Mucosa of descending colon (tissue), 3 donors: ENCODE measurements around the gene TNFRSF6B. TPM values are rescaled to one million over a fixed set of nuclear protein-coding genes. Genes with fewer than 3 reads are reported as not detected.

Experiments used
- ATAC-seq: fragments of 200-7000 bp; cut with Tn5 transposase; one replicate; pipeline ENCODE4 v1.9.1; 2020; ENCODE audit warnings: mild to moderate bottlenecking, moderate library complexity
- DNase-seq, 3 donors: peaks; one replicate each; pipeline ENCODE4 v3.0.0-alpha.2; 2020
- H3K36me3 ChIP-seq: fragments of 200-600 bp; one replicate; pipeline ENCODE4 v1.8.0; 2021; ENCODE audit warnings: low read depth, mild to moderate bottlenecking
- H3K4me1 ChIP-seq: fragments of 200-600 bp; one replicate; pipeline ENCODE4 v1.8.0; 2021; ENCODE audit warnings: low read depth, mild to moderate bottlenecking
- H3K4me3 ChIP-seq: fragments of 200-600 bp; one replicate; pipeline ENCODE4 v1.8.0; 2021; ENCODE audit warnings: mild to moderate bottlenecking
- H3K9me3 ChIP-seq: fragments of 200-600 bp; one replicate; pipeline ENCODE4 v1.8.0; 2021; ENCODE audit warnings: mild to moderate bottlenecking
- CTCF ChIP-seq: fragments of 200-600 bp; IDR thresholded peaks from one replicate; pipeline ENCODE4 v1.8.0; 2022; ENCODE audit warnings: antibody characterized with exemption, mild to moderate bottlenecking
- intact Hi-C, 2 donors: fragments of 100-400 bp; cut with DNase I in 1 of 2; cut with micrococcal nuclease in 1 of 2; formaldehyde crosslinking; loops; one replicate each; pipeline versions ENCODE4 v1.11.0 to v1.11.1; 2022; cut with DNase I, micrococcal nuclease
- total RNA-seq, 3 donors: library from RNA; stranded (reverse); fragmentation: NEBNext Ultra II Directional in 2 of 3; extraction: Animal tissue kit (Norgen Biotek cat#: 25700) in 2 of 3; gene quantifications; one replicate each; pipeline versions ENCODE4 v1.2.1 to v1.2.4, GENCODE V29; 2021 to 2023
- donor health status: DM: no; HTN: no; CAD: no; lungs with moderate emphysema.
- donor health status: DM: no; HTN: no; CAD: no.
- donor health status: DM: no; HTN: yes; CAD: no.

Gene TNFRSF6B
- total RNA-seq, 3 donors from 2014 or later: 19.7 TPM; not detected in 2

DNA sequence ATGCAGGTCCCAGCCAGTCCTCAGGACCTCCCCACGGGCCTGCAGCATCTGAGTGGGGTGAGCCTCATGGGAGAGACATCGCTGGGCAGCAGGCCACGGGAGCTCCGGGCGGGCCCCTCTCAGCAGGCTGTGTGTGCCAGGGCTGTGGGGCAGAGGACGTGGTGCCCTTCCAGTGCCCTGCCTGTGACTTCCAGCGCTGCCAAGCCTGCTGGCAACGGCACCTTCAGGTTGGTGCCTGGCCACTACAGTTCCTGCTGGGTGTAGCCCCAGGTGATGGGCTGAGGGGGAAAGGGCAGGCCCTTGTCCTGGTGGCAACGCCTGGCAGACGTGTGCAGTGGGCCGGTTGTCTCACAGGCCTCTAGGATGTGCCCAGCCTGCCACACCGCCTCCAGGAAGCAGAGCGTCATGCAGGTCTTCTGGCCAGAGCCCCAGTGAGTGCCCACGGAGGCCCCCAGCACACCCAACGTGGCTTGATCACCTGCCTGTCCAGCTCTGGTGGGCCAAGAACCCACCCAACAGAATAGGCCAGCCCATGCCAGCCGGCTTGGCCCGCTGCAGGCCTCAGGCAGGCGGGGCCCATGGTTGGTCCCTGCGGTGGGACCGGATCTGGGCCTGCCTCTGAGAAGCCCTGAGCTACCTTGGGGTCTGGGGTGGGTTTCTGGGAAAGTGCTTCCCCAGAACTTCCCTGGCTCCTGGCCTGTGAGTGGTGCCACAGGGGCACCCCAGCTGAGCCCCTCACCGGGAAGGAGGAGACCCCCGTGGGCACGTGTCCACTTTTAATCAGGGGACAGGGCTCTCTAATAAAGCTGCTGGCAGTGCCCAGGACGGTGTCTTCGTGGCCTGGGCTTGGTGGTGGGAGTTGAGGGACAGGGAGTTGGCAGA is 787 bp upstream of the TNFRSF6B start:
- ATAC-seq (peak; percentile 24), DNase-seq (peak in 1 of 3 donors; percentile 67)
- H3K9me3 ChIP-seq: no peaks in the 10 kb centered on the region
- peaks cover 52% of the 10 kb centered on the region for H3K4me1 ChIP-seq
- TF ChIP-seq CTCF: no peak
- intact Hi-C loops: no loop called here
- no peaks in the 10 kb centered on the region for H3K36me3 ChIP-seq
- no peak overlapping the region for H3K4me3 ChIP-seq

DNA sequence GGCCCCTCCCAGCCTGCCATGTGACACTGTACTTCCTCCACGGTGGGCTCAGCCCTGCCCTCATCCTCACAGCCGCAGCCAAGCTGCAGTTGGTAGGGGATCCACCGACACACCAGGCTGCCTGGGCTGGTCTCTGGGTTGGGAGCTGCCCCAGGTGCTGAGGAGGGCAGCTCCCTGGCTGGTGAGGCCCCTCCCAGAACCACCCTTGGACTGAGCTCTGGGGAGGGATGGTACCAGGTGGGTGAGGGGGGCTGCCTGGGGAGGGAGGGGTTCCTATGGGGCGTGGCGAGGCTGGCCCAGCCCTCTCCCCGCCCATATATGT is 185 bp upstream of the TNFRSF6B start:
- no peak for TF ChIP-seq CTCF
- H3K4me1 ChIP-seq: peaks cover 46% of the 10 kb centered on the region

DNA sequence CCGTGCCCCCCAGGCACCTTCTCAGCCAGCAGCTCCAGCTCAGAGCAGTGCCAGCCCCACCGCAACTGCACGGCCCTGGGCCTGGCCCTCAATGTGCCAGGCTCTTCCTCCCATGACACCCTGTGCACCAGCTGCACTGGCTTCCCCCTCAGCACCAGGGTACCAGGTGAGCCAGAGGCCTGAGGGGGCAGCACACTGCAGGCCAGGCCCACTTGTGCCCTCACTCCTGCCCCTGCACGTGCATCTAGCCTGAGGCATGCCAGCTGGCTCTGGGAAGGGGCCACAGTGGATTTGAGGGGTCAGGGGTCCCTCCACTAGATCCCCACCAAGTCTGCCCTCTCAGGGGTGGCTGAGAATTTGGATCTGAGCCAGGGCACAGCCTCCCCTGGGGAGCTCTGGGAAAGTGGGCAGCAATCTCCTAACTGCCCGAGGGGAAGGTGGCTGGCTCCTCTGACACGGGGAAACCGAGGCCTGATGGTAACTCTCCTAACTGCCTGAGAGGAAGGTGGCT is 960 bp downstream of the TNFRSF6B start:
- DNase-seq: peak in 2 of 3 donors; percentile 30 to 58
- Histone ChIP-seq H3K4me1 (peaks cover 36% of the 10 kb centered on the region), H3K36me3 (no peaks in the 10 kb centered on the region), H3K9me3 (no peaks in the 10 kb centered on the region), H3K4me3 (no peak overlapping the region)
- TF ChIP-seq CTCF: no peak
- ATAC-seq: peak; percentile 0
- intact Hi-C loops: no loop called here

More for the DNA sequence above, 185 bp upstream of the TNFRSF6B start:
- Histone ChIP-seq H3K36me3 (no peaks in the 10 kb centered on the region), H3K9me3 (no peaks in the 10 kb centered on the region), H3K4me3 (no peak overlapping the region)
- peak; percentile 65 for ATAC-seq
- DNase-seq: peak; percentile 57 to 87 (median 74)
- intact Hi-C loops: no loop called here

- no peak for TF ChIP-seq CTCF
- intact Hi-C loops: no loop called here
- ATAC-seq: no peak
- DNase-seq: peak in 1 of 3 donors; percentile 30
- Histone ChIP-seq H3K4me3 (no peak overlapping the region), H3K36me3 (no peaks in the 10 kb centered on the region), H3K9me3 (no peaks in the 10 kb centered on the region), H3K4me1 (peaks cover 35% of the 10 kb centered on the region)
Observed at GRCh38 chr20:63697868-63698545, 1.6 kb downstream of the TNFRSF6B start.

DNA sequence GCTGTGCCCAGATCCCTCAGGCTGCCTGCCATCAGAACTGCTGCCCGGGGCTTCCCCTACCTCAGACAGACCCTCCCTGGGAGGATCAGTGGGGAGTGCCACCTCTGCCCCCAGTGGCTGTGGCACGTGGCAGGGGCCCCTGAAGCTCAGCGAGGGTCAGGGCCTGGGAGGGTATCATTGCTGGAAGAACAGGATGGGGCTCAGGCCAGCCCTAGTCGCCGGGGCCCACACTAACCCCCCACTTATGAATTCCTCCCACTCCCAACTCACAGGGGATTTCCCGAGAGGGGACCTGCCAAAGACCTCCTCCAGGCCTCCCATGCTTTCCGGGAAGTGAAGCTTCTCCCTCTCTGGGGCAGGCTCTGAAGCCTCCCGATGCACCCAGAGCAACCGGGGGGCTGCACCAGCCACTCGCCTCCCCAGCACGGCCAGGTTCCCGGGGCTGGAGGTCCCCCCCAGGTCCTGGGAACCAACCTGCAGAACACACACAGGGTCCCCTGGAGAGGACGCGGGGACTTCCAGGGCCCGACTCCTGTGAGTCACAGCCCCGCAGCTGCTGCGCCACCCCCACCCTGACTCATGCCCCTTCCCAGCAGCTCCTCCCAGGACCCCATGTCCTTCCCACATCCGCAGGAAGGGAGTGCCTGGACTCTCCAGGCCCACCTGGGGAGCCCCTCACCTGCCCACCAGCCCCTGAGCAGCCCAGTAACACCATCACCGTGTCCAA is 2.5 kb downstream of the TNFRSF6B start:
- peak; percentile 1 for ATAC-seq

More for the DNA sequence above, 2.5 kb downstream of the TNFRSF6B start:
- Histone ChIP-seq H3K9me3 (no peaks in the 10 kb centered on the region), H3K4me3 (no peak overlapping the region), H3K36me3 (no peaks in the 10 kb centered on the region), H3K4me1 (peaks cover 35% of the 10 kb centered on the region)
- DNase-seq: peak in 2 of 3 donors; percentile 46 to 77
- intact Hi-C loops: no loop called here
- TF ChIP-seq CTCF: no peak
